Activated naive CD8-positive, alpha-beta T cell treated with anti-CD3 and anti-CD28 coated beads, Interleukin-2, amount 50 U/mL, for 16 hours (primary cell): ENCODE measurements around the gene FKTN.

ENCODE experiments used
- DNase-seq: peaks from one replicate; pipeline ENCODE4 v3.0.0-alpha.2; 2020; ENCODE audit warnings: low read depth, low spot score

The FKTN gene

DNA sequence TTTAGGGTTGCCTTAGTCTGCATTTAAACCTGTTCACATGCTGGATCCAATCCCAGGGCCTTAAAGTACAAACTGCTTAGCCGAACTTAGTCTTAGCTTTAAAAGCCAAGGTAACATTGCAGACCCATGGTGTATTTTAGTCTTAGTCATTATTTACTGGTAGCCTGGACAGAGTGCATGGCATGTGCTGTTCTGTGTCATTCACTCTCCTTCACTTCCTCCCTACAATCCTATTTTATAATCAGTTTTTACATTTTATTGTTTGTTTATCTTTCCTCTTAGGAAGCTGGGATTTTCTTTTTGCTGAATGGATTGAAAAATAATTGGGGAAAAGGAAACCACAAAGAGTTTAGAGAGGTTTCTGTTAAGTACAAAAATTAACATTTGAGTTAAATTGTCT, 74.9 kb downstream of the FKTN start:
- DNase-seq: no peak

DNA sequence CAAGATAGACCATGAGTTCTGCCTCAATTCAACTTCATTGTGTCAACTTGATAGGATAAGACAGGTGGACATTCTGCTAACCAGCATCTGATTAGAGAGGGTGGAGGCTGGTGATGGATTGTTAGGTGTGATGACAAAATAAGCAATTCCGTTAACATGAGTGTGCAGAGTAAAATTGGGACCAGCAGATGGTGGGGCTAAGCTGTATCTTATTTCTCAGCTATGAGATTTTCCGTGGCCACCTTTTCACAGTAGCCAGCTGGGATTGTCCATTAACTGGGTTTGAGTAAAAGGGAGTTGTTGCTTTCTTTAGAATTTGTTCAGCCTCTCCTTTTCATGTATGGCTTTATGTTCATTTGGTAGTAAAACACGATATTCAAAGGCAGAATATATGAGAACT, 75.5 kb downstream of the FKTN start:
- no peak for DNase-seq

DNA sequence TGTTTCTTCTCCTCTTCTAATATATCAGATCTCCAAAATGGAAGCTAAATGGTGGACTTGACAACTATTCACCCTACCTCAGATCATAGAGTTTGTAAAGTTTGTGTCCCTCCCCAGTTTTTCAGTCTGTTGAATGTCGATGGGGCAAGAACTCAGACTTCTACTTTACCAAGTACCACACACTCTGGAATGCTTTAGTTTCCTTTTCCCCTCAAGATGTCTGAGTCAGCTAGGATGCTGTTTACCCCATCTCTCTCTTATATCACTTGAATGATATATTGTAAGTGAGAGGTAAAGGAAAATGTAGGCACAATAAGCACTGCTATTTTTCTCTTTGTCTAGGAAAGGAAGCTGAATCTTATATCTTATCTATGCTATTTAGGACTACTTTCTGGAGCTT, 78.4 kb downstream of the FKTN start:
- no peak for DNase-seq

DNA sequence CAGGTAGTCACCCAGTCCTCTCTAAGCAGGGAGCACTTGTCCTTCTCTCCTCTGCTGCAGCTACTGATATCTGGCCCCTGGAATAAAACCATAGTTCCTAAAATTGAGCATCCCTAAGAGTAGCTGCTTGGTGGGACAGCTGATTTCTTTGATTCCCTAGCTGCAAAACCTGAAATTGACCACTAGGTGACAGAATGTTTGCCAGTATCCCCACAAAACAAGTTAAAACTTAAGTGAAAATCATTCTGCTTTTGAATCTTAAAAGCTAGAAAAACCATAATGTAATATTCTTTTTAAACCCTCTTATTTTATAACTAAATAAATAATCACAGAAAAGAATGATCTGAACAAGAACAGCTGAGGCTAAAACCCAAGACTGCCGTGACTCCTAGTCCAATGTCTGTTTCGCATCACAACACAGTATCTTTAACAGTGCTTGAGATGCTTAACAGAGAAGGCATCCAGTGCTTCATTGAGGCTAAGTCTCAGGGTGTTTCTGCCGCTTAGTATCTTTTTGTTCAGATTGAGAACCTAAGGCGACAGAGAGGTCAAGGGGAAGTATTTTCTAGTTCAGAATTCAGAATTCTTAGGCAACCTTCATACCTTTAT, 80.0 kb downstream of the FKTN start:
- no peak for DNase-seq

DNA sequence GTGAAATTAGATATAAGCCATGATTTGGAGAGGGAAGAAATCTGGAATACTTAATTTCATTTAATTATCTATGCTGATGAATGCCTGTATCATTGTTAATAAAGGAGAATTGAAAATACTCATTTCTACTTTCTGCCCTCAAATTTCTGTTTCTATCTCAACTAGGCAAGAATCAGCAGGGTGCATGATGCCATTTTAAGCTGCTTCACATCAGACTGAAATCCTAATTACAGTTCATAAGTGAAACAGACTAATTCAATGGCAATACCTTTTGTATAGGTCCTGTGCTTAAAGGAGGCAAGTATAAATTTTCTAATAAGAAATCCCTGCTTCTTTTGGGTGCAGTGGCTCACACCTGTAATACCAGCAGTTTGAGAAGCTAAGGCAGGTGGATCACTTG, 82.0 kb downstream of the FKTN start:
- no peak for DNase-seq

DNA sequence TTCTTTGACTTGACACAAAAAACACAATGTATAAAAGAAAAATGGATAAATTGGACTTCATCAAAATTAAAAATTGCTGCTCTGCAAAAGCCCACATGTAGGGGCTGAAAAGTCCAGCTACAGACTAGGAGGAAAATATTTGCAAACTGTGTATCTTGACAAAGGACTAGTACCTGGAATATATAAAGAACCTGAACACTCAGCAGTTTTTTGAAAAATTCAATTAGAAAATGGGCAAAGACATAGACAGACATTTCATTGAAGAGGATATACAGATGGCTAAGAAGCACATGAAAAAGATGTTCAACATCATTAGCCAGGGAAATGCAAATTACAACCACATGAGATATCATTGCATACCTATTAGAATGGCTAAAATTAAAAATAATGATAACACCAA, 85.9 kb downstream of the FKTN start:
- DNase-seq: no peak

DNA sequence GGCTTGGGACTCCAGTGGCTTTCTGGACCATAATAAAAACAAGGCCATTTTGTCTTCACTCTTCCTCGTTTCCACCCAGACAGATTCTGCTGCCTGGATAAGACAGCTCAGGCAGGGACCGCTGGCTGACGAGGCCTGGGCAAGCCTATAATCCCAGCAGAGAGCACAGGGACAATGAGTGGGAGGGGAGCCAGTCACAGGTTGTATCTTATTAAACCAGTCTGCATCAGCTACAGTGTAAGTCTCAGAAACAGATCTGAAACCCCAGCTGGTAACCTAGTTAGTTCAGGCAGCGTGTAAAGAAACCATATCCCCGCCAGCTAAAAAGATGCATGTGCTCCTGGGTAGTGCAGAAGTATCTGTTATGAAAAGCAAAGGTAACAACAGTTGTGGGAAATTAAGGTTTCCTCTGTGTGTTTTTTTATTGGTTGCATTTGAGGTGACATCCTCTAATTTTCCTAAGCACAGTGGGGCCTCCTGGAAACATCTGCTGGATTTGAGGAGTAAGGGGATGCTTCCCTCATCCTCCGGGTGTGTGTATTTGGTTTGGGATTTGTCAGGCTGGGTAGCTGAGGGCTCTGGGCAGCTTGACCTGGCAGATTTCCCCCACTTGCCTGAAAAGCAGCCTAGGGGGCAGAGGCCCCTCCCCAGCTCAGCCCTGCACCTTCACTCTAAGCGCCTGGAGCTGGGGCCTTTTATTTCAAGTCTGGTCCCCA, 89.1 kb downstream of the FKTN start:
- DNase-seq: no peak

DNA sequence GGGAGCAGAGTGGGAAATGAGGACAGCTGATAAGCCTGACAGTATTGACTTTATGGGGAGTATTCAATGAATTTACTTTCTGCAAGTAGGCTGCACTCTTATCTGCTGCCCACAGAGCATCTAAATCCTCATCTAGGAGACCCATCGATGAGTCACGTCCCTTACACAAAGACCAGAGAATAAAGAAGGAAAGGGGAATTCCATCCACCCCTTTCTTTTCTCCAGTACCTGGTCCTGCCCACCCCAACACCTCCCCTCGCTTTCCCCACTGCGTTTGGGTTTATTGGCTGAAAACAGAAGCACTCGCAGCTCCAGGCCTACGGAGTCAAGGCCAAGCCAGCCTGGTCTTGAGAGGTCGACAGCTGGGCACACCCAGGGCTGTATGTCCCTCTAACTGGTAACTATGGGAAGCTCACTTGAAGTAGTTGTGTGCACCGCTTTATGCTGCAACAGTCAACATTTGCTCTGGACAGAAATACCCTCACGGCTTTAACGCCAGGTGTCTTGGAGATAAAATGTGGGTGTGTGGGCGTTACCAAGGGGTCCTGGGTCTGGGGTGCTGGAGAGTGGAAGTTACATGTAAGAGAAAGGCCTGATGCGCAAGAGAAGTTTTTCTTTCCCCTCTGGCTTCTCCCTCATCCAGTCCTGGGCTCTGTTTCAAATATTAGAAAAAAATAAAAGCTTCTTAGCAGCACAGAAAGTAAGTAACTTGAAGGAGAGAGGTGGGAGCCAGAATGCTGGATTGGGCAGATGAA, 89.8 kb downstream of the FKTN start:
- no peak for DNase-seq

DNA sequence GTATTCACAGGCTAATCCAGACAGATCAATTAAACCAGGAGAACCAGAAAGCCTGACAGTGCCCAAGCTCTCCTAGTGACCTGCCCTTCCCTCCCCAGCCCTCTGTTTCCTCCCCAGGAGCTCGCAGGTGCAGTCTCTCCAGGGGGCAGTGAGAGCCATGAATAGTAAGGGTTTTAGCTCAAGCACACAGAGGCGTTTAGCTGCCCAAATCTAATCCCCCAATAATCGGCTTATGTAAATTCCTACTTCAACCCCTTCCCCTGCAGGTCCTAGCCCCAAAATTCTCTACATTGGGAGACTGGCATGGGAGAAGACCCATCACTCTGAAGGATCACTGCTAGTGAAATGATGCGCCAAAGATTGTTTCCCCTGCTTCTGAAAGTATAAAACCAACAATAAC, 93.9 kb downstream of the FKTN start:
- no peak for DNase-seq

DNA sequence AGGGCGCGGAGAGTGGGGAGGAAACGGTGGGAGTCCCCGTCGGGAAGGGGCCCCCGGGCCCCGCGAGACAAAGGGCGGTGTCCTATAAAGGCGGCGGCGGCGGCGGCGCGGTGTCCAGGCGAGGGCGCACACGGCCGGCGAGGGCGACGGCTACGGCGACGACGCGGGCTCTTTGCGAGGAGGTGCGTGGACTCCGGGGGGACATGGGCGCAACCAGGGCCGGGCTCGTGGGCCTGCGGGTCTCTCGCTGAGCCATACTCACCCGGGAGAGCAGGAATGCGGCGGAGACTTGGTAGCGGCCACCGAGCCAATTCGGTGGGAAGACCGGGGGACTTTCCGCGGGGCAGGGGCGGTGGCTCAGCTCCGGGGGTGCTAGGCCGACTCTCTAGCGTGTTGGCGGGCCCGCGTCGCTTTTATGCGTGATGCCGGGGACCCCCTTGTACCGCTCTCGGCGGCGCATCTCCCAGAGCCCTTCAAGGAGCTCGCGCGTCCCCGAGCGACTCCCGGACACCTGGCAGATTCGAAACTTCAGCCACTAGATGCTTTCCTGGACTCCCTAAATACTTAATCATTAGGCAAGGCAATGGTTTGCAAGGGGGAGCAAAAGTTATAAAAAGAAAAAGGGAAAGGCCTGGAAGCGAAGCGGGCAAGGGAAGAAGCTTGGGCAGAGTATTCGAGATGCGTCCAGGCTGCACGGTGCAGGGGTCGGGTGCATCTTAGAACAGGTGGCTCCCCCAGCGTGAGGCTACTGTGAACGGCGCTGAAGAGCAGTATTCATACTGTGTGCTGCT, 98.4 kb downstream of the FKTN start:
- DNase-seq: no peak

DNA sequence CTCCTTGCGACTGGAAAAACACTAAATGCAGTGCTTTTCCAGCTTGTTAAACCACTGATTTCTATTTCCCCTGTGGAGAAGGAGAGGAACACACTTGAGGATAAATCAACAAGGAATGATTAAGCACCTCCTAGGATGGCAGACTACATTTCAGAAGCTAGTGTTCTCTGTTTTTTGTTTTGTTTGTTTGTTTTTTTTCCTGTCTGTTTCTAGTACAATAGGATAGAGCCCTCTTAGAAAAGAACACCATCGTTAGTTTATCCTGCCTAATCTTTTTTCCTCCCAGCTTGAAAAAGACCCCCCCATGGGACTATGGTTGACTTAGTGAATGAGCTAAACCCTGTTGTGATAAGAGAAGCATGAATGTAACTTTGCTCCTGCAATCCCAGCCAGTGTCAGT, 100.4 kb downstream of the FKTN start:
- DNase-seq: no peak

DNA sequence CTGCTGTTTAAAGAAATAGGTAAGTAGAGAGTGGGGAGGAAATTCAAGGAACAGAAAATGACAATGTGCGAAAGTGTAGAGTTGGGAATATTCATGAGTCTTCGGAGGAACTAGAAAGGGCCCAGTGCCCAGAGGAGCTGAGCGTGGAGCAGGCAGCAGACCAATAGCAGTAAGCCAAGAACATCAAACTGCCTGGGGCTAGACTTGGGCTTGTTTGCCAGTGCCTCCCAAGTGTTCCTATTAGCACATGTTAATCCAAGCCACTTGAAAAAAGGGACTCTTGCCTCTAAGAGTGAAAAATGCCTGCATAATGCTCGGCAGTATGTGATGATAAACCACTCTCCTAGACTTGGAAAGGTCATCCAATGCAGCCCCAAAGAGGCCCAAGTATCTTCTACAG, 103.1 kb downstream of the FKTN start:
- no peak for DNase-seq

DNA sequence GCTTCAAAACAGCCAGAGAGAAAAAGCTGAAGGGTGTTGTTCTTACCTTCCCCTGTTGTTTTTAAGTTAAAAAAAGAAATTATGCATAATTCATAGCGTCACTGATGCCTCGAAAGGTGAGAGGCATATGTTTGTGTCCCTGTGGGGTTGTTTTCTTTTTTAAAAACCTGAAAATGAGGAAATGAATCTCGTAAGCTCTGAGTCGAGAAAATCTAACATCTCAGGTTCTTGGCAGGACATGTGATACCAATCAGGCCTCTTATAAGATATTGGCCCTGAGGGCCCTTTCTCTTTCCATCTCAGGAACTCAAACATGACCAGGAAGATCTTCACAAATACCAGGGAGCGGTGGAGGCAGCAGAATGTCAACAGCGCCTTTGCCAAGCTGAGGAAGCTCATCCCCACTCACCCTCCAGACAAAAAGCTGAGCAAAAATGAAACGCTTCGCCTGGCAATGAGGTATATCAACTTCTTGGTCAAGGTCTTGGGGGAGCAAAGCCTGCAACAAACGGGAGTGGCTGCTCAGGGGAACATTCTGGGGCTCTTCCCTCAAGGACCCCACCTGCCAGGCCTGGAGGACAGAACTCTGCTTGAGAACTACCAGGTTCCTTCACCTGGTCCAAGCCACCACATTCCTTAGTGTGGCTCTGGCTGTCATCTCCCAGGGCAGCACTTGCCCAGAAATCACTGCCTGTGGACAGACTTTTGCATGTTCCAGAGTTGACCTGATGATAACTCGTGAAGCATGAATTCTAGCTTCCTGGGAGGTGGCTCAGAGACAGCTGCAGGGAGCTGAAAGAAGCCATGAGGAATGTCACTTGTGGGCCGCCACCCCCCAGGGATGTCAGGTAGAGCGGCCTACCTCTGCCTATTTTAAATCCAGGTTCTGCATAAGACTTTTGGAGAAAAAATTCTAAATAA, 104.5 kb downstream of the FKTN start, which contains the start of gene TAL2:
TSS of gene TAL2 (plus strand) at position 274 of the 921 bp plus-strand sequence. CDS start at position 314, 40 bp downstream.
- DNase-seq: no peak

DNA sequence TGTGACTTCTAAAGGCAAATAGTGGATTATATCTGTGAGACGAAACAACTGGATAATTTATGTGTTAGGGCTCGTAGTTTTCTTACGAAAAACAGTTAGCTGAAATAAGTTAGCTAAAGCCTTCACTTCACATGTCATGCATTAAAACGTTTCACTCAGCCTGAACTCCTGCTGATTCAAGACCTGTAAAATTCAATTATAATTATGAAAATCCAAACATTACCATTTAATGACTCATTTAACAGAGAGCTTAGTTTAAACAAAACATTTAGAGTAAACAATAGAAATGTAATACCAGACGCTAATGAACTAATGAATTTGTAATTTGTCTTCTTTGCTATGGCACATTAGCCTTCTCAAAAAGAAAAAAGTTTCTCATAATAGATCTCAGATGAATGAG, 106.0 kb downstream of the FKTN start:
- DNase-seq: no peak

DNA sequence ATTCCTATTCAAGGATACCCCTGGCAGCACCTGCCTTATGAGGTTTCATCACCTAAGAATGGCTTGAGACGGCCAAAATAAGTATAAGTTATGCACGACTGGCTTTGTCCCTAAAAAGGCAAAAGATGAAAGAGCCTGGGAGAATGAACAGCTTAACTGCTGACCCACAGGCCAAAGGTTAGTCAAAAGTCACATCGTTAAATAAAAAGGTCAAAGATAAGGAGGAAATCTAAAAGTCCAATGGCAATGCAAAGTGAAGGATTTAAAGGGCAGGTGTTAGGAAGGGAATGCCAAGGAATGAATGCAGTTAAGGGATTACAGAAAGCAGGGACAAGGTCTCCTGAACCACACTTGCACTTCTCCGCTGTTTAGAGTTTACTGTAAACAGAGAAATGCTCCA, 109.9 kb downstream of the FKTN start:
- no peak for DNase-seq

DNA sequence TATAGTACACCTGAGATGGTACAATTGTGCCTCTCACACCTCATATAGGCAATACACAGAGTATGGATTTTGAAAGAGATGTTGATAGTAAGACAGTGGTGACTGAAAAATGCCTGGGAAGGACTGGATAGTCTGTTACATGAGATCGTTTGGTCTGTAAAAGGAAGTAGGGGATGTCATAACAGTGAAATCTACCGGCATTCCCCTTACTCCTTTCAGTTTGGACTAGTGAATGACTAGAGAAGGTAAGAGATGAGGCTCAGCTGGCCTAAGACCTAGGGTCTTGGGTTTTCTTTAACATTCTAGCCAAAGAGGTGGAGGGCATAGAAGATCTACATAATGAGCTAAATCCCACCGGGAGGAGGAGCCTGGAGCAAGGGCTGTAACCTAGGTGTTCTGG, 112.4 kb downstream of the FKTN start:
- DNase-seq: no peak

DNA sequence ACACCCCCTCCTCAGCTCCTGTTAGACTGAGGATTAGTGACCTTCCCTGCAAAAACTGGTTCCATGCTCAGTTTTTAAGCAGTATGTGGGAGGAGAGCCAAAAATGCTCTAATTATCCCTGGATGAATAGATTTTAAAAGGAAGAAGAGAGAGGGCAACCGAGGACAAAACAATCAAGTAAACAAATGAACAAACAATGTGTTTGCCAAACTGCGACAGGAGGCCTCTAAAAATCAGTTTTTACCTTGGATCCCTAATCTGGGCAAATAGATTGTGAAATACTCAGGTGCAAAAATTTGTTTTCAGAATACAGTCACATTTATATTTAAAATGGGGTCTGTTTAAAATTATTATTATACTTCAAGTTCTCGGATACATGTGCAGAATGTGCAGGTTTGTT, 112.8 kb downstream of the FKTN start:
- no peak for DNase-seq

DNA sequence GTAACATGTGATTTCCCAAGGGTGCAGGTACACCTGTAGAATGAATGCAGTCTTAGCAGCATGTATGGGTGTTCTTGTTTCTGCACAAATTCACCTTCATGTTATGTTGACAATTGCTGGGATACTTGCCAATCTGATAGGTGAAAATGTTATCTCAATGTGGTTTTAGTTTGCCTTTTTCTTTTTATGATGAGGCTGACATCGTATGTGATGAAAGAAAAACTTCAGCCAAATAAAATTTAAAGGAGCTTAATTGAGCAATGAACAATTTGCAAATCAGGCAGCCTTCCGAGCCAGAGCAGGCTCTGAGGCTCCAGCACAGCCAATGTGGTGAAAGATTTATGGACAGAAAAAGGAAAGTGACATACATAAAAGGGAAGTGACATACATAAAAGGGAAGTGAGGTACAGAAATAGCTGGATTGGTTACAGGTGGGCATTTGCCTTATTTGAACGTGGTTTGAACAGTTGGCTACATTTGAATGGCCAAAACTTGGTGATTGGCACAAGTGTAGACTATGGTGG, 114.8 kb downstream of the FKTN start:
- no peak for DNase-seq

DNA sequence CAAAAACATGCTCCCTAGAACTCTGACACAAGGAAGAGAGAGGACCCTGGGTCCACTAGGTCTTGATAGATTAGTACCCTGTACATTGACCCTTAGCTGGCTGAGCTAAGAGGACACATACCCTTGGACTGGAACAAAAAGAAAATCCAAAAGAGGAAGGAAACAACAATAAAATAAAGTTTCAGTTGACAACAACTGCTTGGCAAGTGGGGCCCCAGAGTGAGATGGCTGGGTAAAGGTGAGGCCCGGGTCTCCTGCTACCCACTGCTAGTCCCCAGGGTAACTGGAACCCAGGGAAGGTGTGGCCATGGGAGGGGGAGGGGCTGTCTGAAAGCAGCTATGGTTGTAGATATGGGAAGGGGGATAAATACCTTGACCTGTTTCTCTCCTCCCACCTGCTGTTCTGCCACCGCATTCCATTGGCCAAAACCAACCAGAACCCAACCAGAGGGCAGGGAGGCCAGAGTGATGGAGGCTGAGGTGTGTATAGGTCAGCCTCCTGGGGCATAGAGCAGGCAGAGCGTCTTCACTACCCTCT, 116.0 kb downstream of the FKTN start:
- DNase-seq: no peak

DNA sequence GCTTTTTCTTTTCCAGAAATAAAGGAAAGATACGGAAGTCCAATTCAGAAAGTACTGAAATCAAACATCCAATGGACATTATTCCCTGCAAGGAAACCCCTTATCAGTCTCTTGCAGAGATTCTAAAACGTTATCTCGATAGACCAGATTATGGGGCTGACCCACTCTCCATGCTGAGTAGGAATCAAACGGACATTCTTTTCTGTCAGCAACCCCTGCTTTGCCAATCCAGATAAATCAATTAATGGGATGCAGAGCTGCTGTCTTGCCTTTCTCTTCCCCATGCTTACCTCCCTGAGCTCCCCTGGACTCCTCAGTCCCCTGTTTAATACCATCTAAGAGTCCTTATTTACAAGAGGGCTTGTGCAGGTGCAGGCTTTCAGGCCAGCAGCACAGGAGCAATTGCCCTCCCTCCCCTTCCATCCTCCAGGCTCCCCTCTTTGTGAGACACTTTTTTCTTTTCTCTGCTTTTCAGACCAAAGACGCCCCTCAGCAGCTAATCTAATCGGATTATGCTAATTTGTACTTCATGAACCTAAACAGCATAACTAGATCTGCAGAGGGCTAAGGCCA, 118.5 kb downstream of the FKTN start:
- DNase-seq: no peak
